Daoy (cell line): ENCODE measurements around the gene EIF4G3. TPM values are rescaled to one million over a fixed set of nuclear protein-coding genes. Genes with fewer than 3 reads are reported as not detected.
A peak's percentile ranks its signal among the peaks of the same experiment; 100 is the strongest.
"Not testable (repeated sequence)": the region's sequence is repeated elsewhere in the genome, so short reads cannot be mapped to it uniquely, and the experiment has no call there.

ENCODE experiments used
- DNase-seq: peaks from one replicate; pipeline ENCODE4 v3.0.0-alpha.2; 2015; ENCODE audit warnings: low read depth
- total RNA-seq: library from RNA; depleted of rRNA; stranded (reverse); fragments of >200 nt; shearing (Covaris generic); gene quantifications from 2 replicates; pipeline ENCODE4 v1.2.3, GENCODE V29; 2014

EIF4G3 gene
- total RNA-seq, 1 experiment from 2014 or later: 33.9 TPM

DNA sequence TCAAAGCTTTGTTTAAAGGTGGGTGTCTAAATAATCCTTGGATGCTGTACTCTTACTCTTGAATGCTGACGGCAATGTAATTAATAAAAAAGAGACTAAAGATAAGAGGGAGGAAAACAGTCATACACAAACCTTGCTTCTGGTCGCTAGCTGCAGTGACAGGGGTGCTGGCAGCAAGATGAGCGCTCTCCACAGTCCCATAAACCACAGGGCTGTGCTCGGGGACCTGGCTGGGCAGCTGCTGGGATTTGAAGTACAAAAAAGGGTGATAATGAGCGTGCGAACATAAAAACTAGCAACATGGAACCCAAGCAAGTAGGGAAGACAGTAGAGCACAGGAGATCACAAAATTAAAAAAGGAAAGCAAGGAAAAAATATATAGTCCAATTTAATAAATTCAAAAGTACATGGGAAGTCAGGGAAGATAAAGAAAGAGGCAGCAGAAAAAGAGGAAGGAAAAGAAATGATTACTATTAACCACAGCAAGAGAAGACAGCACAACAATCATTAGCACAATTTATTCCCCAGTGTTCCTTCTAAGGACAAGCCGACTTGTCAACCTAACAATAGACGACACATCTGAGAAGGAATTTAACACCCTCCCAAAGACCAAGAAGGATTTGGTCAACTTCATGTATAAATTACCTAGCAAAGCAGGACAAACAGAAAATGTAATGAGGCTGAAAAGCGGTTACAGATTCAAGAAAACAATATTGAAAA lies 226.7 kb downstream of the EIF4G3 start:
- DNase-seq: no peak

DNA sequence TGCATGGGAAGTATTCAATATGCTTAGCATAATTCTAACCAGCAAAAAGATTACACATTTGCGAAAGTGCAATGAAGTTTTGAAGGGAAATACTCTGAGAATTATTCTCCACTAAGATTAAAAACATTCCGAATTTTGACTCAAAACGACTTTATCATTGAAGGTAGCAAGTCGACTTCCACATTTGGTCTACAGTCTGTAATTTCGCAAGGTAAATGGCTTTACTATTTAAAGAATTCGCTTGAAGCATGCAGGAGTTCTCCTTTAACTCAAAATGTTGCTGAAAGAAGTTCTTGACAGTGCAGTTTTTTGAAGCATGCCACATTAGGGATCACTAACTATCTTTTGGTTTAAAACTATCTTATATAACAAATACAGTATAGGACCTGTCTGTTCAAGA lies 228.6 kb downstream of the EIF4G3 start:
- no peak for DNase-seq

DNA sequence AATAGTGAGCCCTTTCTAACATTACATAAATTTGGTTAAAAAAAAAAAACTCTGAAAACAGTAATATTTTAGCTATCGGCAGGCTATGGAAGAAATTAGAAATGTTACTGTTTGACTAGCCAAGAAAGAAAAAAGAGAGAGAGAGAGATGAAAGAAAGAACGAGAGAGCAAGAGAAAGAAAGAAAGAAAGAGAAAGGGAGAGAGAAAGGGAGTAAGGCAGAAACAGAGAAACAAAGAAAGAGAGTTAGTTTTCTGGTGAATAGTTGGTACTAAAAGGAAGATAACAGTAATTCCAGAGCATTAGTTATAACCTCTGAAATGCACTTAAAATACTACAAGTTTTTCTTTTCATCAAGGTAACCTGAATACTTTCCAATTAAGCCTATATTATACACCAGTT lies 229.3 kb downstream of the EIF4G3 start:
- DNase-seq: no peak

DNA sequence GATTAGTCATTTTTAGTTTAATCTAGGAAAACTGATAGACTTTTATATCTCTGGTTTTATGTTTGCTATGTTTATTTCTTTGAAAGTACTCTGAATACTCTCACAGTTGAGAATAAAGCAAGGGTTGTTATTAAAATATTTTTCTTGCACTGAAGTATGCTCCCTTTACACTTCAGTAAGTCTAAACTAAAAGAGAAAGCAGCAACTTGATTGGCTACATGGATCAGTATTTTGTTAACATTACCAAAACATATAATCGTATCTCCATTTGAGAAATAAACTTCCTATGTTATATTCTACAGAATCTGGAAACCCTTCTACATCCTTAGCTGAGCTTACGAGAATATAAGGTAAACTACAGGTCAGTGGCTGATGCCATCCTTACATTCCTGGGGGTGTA lies 240.1 kb downstream of the EIF4G3 start:
- no peak for DNase-seq

DNA sequence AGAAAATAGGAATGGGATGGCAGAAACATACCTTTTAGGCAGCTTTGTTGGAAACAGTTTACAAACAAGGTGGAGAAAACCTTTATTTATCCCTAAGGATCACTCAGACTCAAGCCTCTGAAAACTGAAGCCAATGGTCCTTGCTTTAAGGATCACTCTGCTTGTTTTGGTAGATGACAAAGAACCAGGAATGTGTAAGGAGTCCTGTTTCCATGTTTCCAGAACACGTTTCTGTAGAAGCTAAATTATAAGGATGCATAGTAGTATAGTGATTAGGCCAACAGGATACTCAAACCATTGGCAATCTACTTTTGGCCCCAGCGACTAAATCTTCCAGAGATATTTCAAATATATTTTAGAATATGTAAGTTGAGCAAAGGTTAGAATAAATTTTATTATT lies 240.5 kb downstream of the EIF4G3 start:
- no peak for DNase-seq

DNA sequence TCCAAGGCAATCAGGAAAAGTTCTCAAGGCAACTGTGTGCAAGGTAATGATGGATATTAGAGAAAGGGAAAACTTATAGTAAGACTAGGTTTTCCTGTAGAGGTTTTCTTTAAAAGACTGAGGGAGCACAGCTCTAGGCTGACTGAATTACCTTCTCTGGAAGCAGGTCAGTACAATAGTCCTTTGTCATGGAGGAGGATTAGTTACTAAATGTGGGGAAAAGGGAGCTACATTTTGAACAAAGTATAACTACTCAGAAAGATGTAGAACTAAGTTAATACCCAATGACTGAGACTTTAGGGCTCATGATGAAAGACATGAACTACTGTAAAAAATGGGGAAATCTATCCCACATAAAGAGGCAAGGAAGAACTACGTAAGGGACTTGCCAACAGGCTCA lies 241.0 kb downstream of the EIF4G3 start:
- no peak for DNase-seq

DNA sequence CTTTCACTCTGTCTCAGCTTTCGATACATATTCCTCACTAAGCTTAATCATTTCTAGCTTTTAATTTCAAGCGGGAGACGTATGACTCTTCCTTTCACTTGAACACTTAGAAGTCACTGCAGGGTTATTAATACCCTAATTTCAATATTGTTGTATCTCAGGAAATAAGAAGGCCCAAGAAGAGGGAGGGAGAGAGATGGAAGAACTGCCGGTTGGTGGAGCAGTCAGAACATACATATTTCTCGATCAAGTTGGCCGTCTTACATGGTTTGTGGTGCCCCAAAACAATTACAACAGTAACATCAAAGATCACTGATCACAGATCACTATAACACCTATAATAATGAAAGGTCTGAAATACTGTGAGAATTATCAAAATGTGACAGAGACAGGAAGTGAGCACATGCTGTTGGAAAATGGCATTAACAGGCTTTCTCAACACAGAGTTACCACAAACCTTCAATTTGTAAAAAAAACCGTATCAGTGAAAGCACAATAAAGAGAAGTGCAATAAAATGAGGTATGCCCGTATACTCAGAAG lies 244.2 kb downstream of the EIF4G3 start:
- no peak for DNase-seq

DNA sequence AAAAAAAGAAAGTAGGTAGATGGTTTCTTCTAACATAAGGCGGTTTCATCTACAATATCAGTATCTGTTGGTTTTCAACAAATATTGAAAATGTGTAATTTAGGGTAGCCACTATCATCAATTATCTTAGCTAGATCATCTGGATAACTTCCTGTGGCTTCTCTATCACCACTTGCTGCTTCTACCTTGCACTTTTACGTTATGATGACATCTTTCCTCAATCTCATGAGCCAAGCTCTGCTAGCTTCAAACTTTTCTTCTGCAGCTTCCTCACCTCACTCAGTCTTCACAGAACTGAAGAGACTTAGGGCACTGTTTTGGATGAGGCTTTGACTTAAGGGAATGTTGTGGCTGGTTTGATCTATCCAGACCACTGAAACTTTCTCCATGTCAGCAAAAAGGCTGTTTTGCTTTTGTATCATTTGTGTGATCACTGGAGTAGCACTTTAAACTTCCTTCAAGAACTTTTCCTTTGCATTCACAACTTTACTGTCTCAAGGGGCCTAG lies 244.7 kb downstream of the EIF4G3 start:
- no peak for DNase-seq

DNA sequence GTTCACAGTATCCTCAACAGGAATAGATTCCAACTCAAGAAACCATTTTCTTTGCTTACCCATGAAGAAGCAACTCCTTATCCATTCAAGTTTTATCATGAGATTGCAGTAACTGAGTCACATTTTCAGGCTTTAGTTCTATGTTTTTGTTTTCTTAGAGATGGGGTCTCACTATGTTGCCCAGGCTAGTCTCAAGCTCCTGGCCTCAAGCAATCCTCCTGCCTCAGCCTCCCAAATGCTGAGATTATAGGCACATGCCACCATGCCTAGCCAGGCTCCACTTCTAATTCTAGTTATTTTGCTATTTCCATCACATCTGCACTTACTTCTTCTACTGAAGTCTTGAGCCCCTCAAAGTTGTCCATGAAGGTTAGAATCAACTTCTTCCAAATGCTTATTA lies 246.3 kb downstream of the EIF4G3 start:
- DNase-seq: no peak

DNA sequence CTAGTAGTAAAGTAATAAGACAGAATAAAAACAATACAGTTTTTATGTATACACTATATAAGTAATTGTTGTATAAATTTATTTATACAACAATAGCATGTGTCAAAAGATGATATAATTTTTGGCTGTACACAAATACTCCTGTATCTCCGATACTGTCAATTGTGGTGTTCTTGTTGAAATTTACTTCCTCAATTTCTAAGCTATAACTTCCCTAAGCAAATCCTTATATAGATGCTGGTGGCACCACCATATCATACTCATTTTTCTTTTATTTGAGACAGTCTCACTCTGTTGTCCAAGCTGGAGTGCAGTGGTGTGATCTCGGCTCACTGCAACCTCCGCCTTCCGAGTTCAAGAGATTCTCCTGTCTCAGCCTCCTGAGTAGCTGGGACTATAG lies 248.6 kb downstream of the EIF4G3 start:
- DNase-seq: no peak

DNA sequence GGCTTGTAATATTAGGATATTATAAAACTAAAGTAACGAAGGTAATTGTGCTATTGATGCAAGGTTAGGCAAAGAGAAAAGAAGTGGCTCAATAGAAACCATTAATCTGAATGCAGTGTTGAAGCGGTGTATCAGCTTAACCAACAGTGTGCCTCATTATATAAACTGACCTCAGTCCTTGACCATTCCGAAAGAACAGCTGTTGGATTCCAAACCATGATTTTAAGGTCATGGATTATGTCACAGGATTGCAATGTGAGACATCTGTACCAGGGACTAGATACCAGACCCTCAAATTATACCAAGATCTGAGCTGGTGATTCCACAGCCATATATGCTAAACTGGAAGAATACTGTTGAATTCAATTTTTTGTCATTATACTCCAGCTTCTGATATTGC lies 255.4 kb downstream of the EIF4G3 start:
- no peak for DNase-seq

DNA sequence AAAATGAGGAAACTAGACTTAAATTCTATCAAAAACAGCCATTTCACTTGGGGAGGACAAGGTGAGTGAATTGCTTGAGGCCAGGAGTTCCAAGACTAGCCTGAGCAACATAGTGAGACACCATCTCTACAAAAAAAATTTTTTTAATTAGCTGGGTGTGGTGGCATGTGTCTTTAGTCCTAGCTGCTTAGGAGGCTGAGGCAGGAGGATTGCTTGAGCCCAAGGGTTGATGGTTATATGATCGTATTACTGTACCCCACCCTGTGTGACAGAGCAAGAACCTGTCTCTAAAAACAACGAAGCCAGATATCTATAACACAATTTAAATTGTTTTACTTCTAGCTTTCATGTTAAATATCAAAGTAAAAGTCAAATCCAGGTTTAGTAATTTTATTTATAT lies 263.5 kb downstream of the EIF4G3 start:
- DNase-seq: no peak

DNA sequence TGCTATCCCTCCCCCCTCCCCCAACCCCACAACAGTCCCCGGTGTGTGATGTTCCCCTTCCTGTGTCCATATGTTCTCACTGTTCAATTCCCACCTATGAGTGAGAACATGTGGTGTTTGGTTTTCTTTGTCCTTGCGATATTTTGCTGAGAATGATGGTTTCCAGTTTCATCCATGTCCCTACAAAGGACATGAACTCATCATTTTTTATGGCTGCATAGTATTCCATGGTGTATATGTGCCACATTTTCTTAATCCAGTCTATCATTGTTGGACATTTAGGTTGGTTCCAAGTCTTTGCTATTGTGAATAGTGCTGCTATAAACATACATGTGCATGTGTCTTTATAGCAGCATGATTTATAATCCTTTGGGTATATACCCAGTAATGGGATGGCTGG lies 269.2 kb downstream of the EIF4G3 start:
- DNase-seq: not testable (repeated sequence)

DNA sequence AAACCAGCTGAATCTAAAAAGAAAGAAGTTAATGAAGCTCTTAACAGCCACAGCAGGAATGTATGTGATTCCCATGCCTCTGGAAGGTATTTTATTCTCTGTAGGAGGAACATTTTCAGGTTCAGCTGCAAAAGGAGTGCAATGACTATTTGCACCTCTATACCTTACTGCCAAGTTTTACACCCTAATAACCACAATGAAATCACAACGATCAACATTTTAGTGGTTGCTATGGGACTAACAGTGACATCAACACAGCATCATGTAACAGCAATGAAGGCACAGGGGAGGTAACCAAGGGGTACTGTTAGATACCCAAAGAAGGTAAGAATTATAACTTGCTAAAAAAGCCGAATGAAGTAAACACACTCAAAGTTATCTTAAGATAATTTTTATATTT lies 273.3 kb downstream of the EIF4G3 start:
- DNase-seq: peak; percentile 3

DNA sequence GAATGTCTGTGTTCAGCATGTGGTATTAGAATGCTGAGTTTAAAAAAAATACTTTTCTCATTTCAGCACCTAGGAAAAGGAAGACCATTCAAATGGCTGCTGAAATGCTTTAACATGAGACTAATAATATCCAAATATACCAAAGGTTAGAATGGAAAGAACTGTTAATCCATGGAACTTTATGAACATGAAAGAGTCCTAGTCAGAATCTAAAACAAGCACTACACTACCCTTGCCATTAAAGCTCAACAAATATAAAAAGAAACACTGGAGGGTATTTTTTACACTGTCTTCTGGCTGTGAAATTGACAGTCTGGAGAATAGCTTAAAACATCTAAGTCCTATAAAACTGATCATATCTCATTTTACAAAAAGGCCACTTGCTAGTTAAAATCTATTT lies 276.6 kb downstream of the EIF4G3 start:
- DNase-seq: no peak

DNA sequence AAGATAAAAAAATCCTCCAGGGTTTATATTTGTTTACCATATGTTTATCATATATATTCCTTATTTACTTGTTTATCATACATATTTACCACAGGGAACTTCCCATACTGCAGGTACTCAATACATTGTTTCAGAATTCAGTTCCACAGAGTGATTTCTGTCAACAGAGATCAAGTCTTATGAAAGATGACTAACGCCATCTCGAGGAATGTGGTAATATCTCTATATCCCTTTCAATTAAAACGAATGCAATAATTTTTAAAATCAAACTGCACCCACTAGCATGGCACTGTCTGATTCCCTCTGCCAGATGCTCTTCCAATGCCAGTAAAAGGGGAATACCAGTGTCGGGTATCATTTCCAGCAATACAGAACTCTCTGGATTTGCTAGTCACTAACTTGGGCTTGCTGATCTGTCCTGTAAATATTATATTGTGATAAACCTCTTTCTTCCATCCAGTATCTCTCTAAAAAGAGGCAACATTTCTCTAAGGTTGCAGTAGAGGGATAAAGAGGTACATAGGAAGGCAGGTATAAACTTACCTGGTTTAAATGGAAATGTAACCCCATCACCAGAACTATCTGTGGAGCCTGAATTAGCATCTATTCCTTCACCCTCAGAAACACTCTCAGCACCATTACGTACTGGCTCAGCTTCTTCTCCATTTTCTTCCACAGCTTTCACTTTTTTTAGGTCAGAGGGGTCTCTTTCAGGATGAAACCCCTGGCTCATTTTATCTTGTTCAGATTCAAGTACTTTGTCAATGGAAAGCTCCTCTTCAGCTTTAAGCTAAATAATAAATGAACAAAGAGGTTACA lies 277.3 kb downstream of the EIF4G3 start:
- no peak for DNase-seq

DNA sequence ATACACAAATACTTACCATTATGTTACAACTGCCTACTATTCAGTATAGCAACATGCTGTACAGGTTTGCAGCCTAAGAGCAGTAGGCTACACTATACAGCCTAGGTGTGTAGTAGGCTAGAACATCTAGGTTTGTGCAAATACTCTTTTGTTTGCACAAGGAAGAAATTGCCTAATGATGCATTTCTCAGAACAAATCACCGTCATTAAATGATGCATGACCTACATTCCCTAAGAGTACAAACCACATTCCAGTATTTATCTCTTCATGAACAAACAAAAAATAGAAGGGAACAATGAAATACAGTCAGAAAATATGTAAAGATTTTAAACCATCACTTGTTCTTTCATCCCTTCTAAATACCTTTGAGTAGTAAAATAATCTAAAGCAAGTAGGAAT lies 279.9 kb downstream of the EIF4G3 start:
- DNase-seq: no peak

DNA sequence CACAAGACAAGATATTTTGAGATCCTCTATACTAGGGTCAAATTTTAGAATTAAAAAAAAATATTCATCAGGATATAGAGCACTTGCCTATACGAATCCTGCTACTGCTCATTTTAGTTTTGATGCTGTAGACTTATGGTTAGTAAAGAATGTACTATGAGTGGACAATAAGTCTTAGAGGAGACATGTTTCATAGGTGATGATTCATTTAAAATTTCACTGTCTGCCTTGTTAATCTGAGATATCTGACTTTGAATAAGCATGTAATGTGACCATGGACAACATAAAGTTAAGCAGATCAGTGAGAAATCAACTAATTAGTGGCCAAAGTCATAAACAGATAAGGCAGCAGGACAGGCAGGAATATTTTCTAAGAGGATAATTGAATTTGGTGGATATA lies 282.8 kb downstream of the EIF4G3 start:
- no peak for DNase-seq

DNA sequence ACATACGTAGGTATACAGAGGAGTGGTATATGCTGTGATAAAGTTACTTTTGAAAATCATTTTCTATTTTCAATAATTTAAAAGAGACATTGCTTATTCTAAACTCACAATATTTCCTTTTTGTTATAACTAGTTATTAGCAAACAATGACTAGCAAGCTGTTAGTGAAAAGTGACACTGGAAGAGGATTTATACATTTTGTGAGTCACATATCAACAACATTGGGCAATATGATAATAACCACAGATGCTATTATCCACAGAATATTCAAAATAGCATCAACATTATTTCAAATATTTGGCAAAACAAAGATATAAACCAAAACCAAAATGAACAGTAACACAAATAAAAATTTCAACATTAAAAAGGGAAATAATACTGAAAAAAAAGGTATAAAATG lies 285.6 kb downstream of the EIF4G3 start:
- no peak for DNase-seq

DNA sequence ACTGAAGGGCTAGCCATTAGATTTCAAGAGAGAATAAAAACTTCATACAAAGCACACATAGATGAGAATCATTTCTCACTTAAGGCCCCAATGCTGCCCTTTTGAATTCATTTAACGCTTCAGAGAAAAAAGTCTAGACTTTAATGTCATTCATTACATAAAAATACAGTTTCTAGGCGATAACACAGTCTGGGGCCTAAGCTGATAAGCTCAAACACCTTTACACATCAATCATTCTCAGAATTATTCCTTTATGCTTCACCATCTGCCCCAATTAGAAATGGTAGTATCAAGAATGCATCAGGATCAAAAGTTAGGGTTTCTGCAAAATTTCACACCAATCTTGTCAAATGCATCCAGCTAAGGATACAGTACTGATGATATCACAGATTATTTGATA lies 289.5 kb downstream of the EIF4G3 start:
- DNase-seq: no peak

DNA sequence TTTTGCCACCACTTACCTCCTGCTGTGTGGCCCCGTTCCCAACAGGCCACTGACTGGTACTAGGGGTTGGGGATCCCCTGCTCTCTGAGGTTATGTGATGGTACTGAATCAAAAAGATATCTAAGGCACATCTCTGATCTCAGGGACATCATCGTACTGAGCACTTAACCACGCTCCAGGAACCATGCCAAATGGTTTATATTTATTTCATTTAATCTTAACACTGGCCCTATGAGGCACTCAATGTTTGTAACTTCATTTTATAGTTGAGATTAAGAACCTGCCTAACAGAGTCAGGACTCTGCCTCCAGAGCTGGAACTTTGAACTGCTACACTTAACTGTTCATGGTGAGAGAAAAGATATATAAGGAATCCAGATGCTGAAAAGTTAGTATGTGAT lies 291.6 kb downstream of the EIF4G3 start:
- no peak for DNase-seq

DNA sequence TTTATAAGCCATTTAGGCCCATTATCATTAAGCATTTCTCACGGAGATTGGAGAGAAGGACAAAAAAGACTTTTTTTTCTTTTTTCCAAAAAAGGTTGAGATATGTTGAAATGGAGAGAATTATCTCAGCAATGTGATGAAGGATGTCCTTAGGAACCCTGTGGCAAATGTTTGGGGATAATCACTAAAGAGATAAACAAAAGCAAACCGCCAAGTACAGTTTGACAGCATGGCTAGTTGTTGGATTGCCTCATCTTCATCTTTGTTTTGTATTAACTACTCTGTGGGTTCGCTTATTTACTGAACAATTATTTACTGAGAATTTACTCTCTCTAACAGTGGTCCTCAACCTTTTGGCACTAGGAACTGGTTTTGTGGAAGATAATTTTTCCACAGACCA lies 292.2 kb downstream of the EIF4G3 start:
- no peak for DNase-seq

DNA sequence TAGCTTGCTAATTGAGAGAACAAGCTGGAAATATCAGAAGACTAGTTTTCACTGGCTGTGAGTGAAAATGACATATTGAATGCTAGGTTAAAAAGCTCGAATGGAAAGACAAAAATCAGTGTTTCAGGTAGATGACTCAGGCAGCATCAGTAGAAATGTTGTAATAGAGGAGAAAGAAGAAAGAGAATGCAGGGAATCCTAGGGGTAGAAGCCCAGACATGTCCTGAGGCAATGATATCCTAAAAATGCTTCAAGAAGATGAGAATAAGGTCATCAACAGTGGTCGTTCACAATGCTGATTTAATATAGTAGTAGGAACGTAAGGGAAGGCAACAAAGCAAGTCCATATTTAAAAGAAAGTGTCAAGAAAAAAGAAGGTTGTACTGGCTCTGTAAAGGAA lies 292.9 kb downstream of the EIF4G3 start:
- no peak for DNase-seq
